Uterus (tissue), 2 donors: Measurements from ENCODE around the gene PCSK4.

Experiments used
- CTCF ChIP-seq, 4 experiments: fragments of 200-600 bp in 2 of 4; fragments of 450-650 bp in 2 of 4; sonication (generic) in 2 of 4; IDR thresholded peaks; one replicate each; pipeline ENCODE4 v1.5.1; 2016 to 2019; ENCODE audit warnings: antibody characterized with exemption in 4 of 4, mild to moderate bottlenecking in 2 of 4, moderate library complexity in 1 of 4
- POLR2A ChIP-seq, 2 donors: fragments of 450-650 bp; IDR thresholded peaks; one replicate each; pipeline ENCODE4 v1.6.1; 2016; ENCODE audit warnings: antibody characterized with exemption in 2 of 2, mild to moderate bottlenecking in 1 of 2, moderate library complexity in 1 of 2

GRCh38 chr19:1513499-1514294 lies 23.5 kb upstream of the PCSK4 start:
- TF ChIP-seq CTCF (IDR thresholded peaks at IDR 0.05) (peak; percentile 36 to 50 (median 38)), POLR2A (IDR thresholded peaks at IDR 0.05) (no peak)
